C4-2B (cell line): Measurements from ENCODE around the gene RIPOR2.

ENCODE experiments used
- CTCF ChIP-seq: fragments of 450-650 bp; conservative IDR thresholded peaks from 2 replicates; pipeline ENCODE4 v1.5.1; 2017; ENCODE audit warnings: mild to moderate bottlenecking
- ZFX ChIP-seq: fragments of 450-650 bp; IDR thresholded peaks from 2 replicates; pipeline ENCODE4 v1.6.1; 2017

- TF ChIP-seq CTCF (no peak), ZFX (no peak)
These were observed 176.0 kb downstream of the RIPOR2 start for GRCh38 chr6:24759718-24760117.
